Gastrocnemius medialis (tissue), 4 donors: Measurements from ENCODE around the gene CDKN3. TPM values are rescaled to one million over a fixed set of nuclear protein-coding genes. Genes with fewer than 3 reads are reported as not detected.

Source experiments
- ATAC-seq, 2 donors: fragments of 150-250 bp; one replicate each; pipeline ENCODE4 v1.9.1; 2016
- DNase-seq, 2 donors: peaks; one replicate each; pipeline ENCODE4 v3.0.0-alpha.2; 2019
- H3K27ac ChIP-seq, 4 donors: fragments of 200-600 bp; sonication (generic); 1 replicate in 1 of 4; 2 replicates in 3 of 4; pipeline ENCODE4 v1.5.1; 2016 to 2018; ENCODE audit warnings: mild to moderate bottlenecking in 2 of 4, moderate library complexity in 1 of 4
- H3K27me3 ChIP-seq, 3 donors: fragments of 200-600 bp; sonication (generic) in 2 of 3; 1 replicate in 1 of 3; 2 replicates in 2 of 3; pipeline versions ENCODE4 v1.5.1 to v1.6.0; 2016 to 2019; ENCODE audit warnings: mild to moderate bottlenecking in 1 of 3, moderate library complexity in 1 of 3
- H3K36me3 ChIP-seq, 2 donors: fragments of 200-600 bp; sonication (generic) in 1 of 2; one replicate each; pipeline ENCODE4 v1.5.1; 2017 to 2018
- H3K4me1 ChIP-seq, 2 donors: fragments of 200-600 bp; sonication (generic) in 1 of 2; one replicate each; pipeline ENCODE4 v1.5.1; 2016 to 2017; ENCODE audit warnings: mild to moderate bottlenecking in 2 of 2
- H3K4me3 ChIP-seq, 4 donors: fragments of 200-600 bp; sonication (generic) in 3 of 4; 1 replicate in 1 of 4; 2 replicates in 3 of 4; pipeline ENCODE4 v1.5.1; 2016 to 2019; ENCODE audit warnings: mild to moderate bottlenecking in 2 of 4
- H3K9me3 ChIP-seq, 3 donors: fragments of 200-600 bp; sonication (generic) in 2 of 3; 1 replicate in 1 of 3; 2 replicates in 2 of 3; pipeline ENCODE4 v1.5.1; 2016 to 2019
- POLR2A ChIP-seq, 2 donors: fragments of 450-650 bp; IDR thresholded peaks; one replicate each; pipeline ENCODE4 v1.6.1; 2017; ENCODE audit warnings: antibody characterized with exemption in 2 of 2, mild to moderate bottlenecking in 2 of 2, moderate library complexity in 2 of 2
- in situ Hi-C, 4 donors: fragments of 200-750 bp; cut with MboI; loops; one replicate each; pipeline versions ENCODE4 v1.15.0 to v1.8.0; 2017; ENCODE audit warnings: low sequenced_read_pairs in 4 of 4
- intact Hi-C: fragments of 100-400 bp; cut with DNase I; formaldehyde crosslinking; loops from one replicate; pipeline ENCODE4 v1.15.1; 2023; ENCODE audit warnings: low total_unique reads
- total RNA-seq, 4 donors: library from RNA; depleted of rRNA; stranded (reverse); fragments of >200 nt; gene quantifications; one replicate each; pipeline versions ENCODE4 v1.1.0 to v1.2.3, GENCODE V29; 2016
- TF ChIP-seq, protein P1 (sequence below), 5 experiments: fragments of 450-650 bp in 3 of 5; fragments of 200-600 bp in 2 of 5; sonication (generic) in 2 of 5; IDR thresholded peaks in 4 of 5; conservative IDR thresholded peaks in 1 of 5; 1 replicate in 4 of 5; 2 replicates in 1 of 5; pipeline ENCODE4 v1.5.1; 2016 to 2019; ENCODE audit warnings: antibody characterized with exemption in 5 of 5, mild to moderate bottlenecking in 3 of 5, moderate library complexity in 3 of 5

CDKN3 gene
- total RNA-seq, 4 donors from 2014 or later: 1.2 to 5.1 (median 1.6) TPM

DNA sequence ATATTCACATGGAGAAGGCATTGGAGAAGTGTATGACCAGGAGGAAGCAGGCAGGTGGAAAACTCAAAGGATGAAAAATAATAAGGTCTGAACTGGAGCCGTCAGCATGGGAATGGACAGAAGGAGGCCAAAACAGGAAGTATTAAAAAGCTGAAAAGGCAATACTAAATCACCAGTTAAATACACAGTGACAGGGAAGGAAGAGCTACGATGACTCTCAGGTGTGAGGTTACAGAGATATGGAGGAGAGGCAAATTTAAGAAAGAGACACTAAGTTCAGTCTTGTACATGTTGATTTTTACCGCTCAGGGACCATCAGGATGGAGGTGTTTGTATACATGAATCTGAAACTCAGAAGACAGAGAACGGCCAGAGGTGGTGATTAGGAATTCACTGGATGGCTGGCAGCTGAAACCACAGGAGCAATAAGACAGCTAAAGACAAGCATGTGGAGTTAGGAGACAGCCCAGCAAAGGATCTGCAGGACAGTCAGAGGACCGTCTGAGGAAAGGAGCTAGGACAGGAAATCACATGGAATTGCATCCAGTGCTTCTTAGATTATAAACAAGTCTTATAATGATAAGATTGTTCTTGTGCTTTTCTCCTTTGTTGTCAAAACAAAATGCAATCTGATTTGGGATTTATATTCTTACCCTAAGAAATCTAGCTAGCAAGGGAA, 33.9 kb upstream of the CDKN3 start:
- in situ Hi-C loops (no loop called here), intact Hi-C loops (no loop called here)
- no peaks in the 10 kb centered on the region for H3K36me3 ChIP-seq
- no peak overlapping the region for H3K4me3 ChIP-seq
- no peak for DNase-seq
- H3K27ac ChIP-seq: no peak overlapping the region
- no peak for ATAC-seq
- peaks cover 0 to 9% of the 10 kb centered on the region in 2 donors for H3K4me1 ChIP-seq
- TF ChIP-seq, protein P1, sequence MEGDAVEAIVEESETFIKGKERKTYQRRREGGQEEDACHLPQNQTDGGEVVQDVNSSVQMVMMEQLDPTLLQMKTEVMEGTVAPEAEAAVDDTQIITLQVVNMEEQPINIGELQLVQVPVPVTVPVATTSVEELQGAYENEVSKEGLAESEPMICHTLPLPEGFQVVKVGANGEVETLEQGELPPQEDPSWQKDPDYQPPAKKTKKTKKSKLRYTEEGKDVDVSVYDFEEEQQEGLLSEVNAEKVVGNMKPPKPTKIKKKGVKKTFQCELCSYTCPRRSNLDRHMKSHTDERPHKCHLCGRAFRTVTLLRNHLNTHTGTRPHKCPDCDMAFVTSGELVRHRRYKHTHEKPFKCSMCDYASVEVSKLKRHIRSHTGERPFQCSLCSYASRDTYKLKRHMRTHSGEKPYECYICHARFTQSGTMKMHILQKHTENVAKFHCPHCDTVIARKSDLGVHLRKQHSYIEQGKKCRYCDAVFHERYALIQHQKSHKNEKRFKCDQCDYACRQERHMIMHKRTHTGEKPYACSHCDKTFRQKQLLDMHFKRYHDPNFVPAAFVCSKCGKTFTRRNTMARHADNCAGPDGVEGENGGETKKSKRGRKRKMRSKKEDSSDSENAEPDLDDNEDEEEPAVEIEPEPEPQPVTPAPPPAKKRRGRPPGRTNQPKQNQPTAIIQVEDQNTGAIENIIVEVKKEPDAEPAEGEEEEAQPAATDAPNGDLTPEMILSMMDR (IDR thresholded peaks at IDR 0.05 in 4 of 5, conservative IDR thresholded peaks at IDR 0.05 in 1 of 5): no peak
- TF ChIP-seq POLR2A (IDR thresholded peaks at IDR 0.05): no peak
- H3K9me3 ChIP-seq: no peaks in the 10 kb centered on the region
- no peaks in the 10 kb centered on the region for H3K27me3 ChIP-seq

DNA sequence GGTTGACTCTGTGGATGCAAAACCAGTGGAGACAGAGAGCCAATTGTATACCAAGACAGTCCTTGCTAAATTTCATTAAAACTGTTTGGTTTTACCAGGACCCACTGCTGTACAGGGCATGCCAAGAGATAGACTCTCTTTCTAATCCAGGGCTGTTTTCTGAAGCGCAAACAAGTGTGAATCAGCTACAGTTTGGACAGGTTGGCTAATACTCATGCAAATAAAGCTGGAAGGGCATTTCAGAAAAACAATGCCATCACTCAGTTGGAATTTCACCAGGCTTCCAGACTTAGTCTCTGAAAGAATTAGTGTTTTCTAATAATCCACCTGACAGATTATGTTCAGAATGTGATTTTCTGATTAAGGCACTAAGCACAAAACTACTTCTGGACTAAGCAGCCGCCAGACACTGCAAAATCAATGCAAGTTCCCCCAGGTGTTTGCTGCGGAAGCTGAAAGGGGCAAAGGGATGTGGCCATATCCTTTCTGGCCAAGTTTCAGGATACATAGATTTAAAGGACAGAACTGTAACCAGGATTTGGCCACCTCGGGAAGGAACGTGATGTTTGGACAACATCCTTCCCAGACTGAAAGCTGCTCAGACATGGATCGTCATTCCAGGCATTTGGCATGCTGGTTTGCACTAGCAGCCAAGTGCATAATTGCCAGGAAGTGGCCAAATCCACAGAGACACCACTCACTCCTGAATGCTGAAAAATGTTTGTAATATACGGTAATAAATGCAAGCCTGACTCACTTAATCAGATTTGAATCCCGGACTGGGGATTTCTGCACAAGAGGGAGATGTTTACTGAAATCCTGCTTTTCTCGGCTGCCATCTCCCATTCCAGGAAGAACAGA, 32.0 kb upstream of the CDKN3 start:
- intact Hi-C loops (no loop called here), in situ Hi-C loops (no loop called here)
- Histone ChIP-seq H3K9me3 (no peaks in the 10 kb centered on the region), H3K36me3 (no peaks in the 10 kb centered on the region), H3K27me3 (no peaks in the 10 kb centered on the region), H3K4me3 (no peak overlapping the region), H3K4me1 (peaks cover 0 to 9% of the 10 kb centered on the region in 2 donors), H3K27ac (peak overlapping the region in 3 of 4 donors; percentile 24 to 49 (median 33))
- ATAC-seq: peak; percentile 66 to 74
- TF ChIP-seq, protein P1 (IDR thresholded peaks at IDR 0.05 in 4 of 5, conservative IDR thresholded peaks at IDR 0.05 in 1 of 5): no peak
- TF ChIP-seq POLR2A (IDR thresholded peaks at IDR 0.05): no peak
- DNase-seq: no peak

DNA sequence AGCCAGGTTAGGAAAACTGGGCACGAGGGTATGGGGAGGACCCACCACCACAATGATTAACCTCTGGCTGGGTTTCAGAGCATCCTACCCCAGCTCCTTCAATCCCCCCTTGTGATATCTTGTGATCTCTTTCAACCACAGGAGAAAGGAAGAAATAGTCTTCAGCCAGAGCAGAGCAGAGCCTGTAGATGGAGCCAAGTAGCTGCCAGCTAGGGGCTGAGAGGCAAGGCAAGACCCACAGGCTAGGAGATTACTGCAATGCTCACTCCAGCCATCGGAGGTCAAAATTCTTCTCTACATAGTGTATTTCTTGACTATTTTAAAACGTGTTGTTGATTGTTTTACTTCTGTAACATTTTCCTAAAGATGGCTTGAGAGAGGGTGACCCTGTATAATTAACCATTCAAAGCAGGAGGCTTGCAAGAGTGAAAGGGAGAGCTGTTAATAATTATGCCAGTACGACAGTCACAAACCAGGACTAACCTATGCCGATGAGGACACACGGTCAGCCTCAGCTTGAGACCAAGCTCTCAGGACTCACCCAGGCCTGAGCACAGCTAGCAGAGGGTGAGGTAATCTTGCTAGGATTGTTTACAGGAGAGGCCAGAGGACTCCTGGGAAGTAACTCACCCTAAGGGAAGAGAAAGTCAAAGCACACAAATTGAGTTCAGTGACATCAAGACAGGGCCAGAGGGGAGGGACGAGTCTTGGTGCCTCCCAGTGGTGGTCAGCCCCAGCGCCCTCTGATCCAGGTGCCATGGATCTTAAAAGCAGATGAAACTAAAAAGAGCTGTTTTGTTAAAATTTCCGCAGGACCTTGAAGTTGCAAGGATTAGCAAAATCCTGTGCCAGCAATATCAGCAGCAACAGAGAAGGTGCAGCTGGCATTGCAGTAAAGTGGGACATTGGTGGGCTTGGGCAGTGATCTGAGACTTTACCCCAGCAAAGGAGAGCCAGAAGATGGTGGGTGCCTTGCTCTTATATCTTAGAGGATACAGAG, 29.8 kb upstream of the CDKN3 start:
- no peak overlapping the region for H3K27ac ChIP-seq

DNA sequence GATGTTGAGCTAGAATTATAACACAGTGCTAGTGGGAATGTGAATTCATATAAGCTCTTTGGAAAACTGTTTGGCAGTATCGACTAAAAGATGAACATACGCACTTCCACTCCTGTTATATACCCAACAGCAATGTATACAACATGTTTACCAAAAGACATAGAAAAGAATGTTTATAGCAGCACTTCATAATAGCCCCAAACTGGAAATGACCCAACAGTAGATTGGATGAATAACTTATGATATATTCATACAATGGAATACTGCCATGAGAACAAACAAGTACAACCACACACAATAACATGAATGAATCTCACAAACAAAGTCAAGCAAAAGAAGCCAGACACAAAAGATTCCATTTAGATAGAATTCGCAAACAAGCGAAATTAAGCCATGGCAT, 28.5 kb upstream of the CDKN3 start:
- Histone ChIP-seq H3K4me3 (no peak overlapping the region), H3K9me3 (no peaks in the 10 kb centered on the region), H3K36me3 (no peaks in the 10 kb centered on the region), H3K4me1 (peaks cover 0 to 9% of the 10 kb centered on the region in 2 donors), H3K27me3 (no peaks in the 10 kb centered on the region), H3K27ac (no peak overlapping the region)
- DNase-seq: no peak
- intact Hi-C loops: no loop called here
- TF ChIP-seq, protein P1 (IDR thresholded peaks at IDR 0.05 in 4 of 5, conservative IDR thresholded peaks at IDR 0.05 in 1 of 5): no peak
- no peak for TF ChIP-seq POLR2A (IDR thresholded peaks at IDR 0.05)
- in situ Hi-C loops: no loop called here
- ATAC-seq: no peak

More for the DNA sequence above, 29.8 kb upstream of the CDKN3 start:
- no peak for DNase-seq
- peaks cover 0 to 9% of the 10 kb centered on the region in 2 donors for H3K4me1 ChIP-seq
- in situ Hi-C loops: no loop called here
- TF ChIP-seq, protein P1 (IDR thresholded peaks at IDR 0.05 in 4 of 5, conservative IDR thresholded peaks at IDR 0.05 in 1 of 5): peak in 1 of 5 experiments; percentile 4
- no peak for TF ChIP-seq POLR2A (IDR thresholded peaks at IDR 0.05)
- H3K4me3 ChIP-seq: no peak overlapping the region
- H3K9me3 ChIP-seq: no peaks in the 10 kb centered on the region
- intact Hi-C loops: no loop called here
- H3K27me3 ChIP-seq: no peaks in the 10 kb centered on the region
- no peak for ATAC-seq
- H3K36me3 ChIP-seq: no peaks in the 10 kb centered on the region
